ENCODE data around the gene OR4C16.

OR4C16 gene, protein sequence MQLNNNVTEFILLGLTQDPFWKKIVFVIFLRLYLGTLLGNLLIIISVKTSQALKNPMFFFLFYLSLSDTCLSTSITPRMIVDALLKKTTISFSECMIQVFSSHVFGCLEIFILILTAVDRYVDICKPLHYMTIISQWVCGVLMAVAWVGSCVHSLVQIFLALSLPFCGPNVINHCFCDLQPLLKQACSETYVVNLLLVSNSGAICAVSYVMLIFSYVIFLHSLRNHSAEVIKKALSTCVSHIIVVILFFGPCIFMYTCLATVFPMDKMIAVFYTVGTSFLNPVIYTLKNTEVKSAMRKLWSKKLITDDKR

DNA sequence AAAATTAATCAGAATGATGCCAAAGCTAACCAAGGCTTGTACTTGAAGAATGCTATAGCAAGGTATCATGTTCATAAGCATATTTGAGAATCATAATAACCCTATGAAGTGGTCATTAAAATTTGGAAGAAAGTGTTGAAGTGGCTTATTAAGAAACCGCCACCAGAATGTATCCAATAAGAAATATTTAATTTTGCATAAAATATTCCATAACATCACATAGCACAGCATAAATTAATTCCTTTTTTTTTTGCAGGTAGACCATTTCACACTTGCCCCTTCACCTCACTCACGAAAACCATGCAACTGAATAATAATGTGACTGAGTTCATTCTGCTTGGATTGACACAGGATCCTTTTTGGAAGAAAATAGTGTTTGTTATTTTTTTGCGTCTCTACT, at the start of gene OR4C16:
Gene OR4C16 (plus strand): TSS at position 301 of the 400 bp plus-strand sequence. CDS start 0 bp downstream, at position 301.
- TF ChIP-seq ZNF274 (IDR thresholded peaks at IDR 0.05; ENCODE audit: low read depth, low read length): no peak
- H3K4me3 ChIP-seq (ENCODE audit: low read length): no peak within 1 kb of the TSS

DNA sequence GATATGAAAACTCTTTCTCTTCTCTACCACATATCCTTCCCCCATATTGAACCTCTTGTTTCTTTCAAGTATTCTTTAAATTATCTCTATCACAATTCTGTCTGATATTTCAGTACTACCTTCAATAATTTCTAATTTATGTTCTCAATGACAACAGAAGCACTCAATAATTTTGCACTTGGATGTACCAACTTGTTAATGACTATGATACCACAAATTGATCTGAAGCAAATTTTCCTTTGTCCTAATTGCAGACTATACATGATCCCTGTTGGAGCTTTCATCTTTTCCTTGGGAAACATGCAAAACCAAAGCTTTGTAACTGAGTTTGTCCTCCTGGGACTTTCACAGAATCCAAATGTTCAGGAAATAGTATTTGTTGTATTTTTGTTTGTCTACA, 17.8 kb upstream of the OR4C16 start, which contains the start of gene OR4C15:
Gene OR4C15 (plus strand): TSS at position 301 of the 400 bp plus-strand sequence. CDS start 0 bp downstream, at position 301.
- TF ChIP-seq ZNF274 (IDR thresholded peaks at IDR 0.05; ENCODE audit: low read depth, low read length): no peak

DNA sequence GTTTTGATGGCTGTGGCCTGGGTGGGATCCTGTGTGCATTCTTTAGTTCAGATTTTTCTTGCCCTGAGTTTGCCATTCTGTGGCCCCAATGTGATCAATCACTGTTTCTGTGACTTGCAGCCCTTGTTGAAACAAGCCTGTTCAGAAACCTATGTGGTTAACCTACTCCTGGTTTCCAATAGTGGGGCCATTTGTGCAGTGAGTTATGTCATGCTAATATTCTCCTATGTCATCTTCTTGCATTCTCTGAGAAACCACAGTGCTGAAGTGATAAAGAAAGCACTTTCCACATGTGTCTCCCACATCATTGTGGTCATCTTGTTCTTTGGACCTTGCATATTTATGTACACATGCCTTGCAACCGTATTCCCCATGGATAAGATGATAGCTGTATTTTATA, 620 bp downstream of the OR4C16 start:
- no peak for TF ChIP-seq ZNF274 (IDR thresholded peaks at IDR 0.05; ENCODE audit: low read depth, low read length)
- H3K4me3 ChIP-seq (ENCODE audit: low read length): no peak overlapping the region

More for the DNA sequence above, 17.8 kb upstream of the OR4C16 start, which contains the start of gene OR4C15:
- H3K4me3 ChIP-seq (ENCODE audit: low read length): no peak within 1 kb of the TSS

DNA sequence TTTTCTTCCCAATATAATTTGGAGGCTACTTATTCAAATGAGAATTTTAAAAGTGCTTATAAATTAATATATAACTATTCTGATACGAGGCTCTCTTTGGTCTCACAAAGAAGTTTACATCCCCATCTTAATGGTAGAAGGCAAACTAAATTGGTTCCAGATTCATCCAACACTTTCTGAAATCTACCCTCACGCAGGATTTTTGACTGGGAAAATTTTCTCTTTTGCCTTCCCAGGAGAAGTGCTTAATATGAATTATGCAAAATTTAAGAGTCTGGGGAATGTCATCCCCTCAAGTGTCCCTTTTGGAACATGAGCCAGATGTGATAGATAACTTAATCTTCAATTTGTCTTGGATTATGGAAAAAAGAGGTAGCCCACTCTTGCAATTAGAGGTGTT, 35.6 kb downstream of the OR4C16 start, which contains the start of gene OR4C11:
Gene OR4C11 (minus strand): TSS at position 101 of the 400 bp plus-strand sequence. CDS start 3,272 bp downstream, outside the sequence.
- no peak for TF ChIP-seq ZNF274 (IDR thresholded peaks at IDR 0.05; ENCODE audit: low read depth, low read length)
- H3K4me3 ChIP-seq (ENCODE audit: low read length): no peak within 1 kb of the TSS
